Naive thymus-derived CD4-positive, alpha-beta T cell (primary cell): ENCODE results near the gene SNX27. TPM values are rescaled to one million over a fixed set of nuclear protein-coding genes. Genes with fewer than 3 reads are reported as not detected.
A peak's percentile ranks its signal among the peaks of the same experiment; 100 is the strongest.

Experiments used
- ATAC-seq: fragments of 150-1000 bp; cut with Tn5 transposase; 2 replicates; pipeline ENCODE4 v1.10.0; 2021; ENCODE audit warnings: mild to moderate bottlenecking, moderate library complexity
- CTCF ChIA-PET: fragments of 350-600 bp; sonication (Branson Sonifier 250); formaldehyde crosslinking; loops from one replicate; lab custom pipeline; 2021; ENCODE audit warnings: antibody characterized with exemption; lab: Charles Lee
- POLR2A ChIA-PET: fragments of 350-600 bp; sonication (Branson Sonifier 250); formaldehyde crosslinking; loops from one replicate; lab custom pipeline; 2021; ENCODE audit warnings: antibody characterized with exemption, inconsistent platforms; lab: Charles Lee
- DNase-seq, 9 donors: peaks; one replicate each; pipeline versions ENCODE4 v3.0.0 to v3.0.0-alpha.2; 2020 to 2022; ENCODE audit warnings: mixed read lengths in 1 of 9
- H3K27ac ChIP-seq: one replicate; pipeline ENCODE4 v1.7.0; 2013; ENCODE audit warnings: mild to moderate bottlenecking, low read depth, low read length, moderate library complexity
- H3K27me3 ChIP-seq, 2 donors: one replicate each; pipeline ENCODE4 v1.7.0; 2013; ENCODE audit warnings: low read length in 2 of 2, mild to moderate bottlenecking in 2 of 2, moderate library complexity in 2 of 2; ENCODE audit not compliant: control insufficient read depth in 2 of 2, insufficient read depth in 2 of 2
- H3K36me3 ChIP-seq, 3 experiments: 1 replicate in 2 of 3; 2 replicates in 1 of 3; pipeline ENCODE4 v1.7.0; 2013; ENCODE audit warnings: low read length in 3 of 3, mild to moderate bottlenecking in 3 of 3, moderate library complexity in 1 of 3; ENCODE audit not compliant: insufficient read depth in 3 of 3, control insufficient read depth in 2 of 3
- H3K4me1 ChIP-seq, 2 donors: one replicate each; pipeline ENCODE4 v1.7.0; 2013; ENCODE audit warnings: low read length in 2 of 2, mild to moderate bottlenecking in 2 of 2, moderate library complexity in 1 of 2; ENCODE audit not compliant: control insufficient read depth in 2 of 2, insufficient read depth in 2 of 2
- H3K4me3 ChIP-seq: 2 replicates; pipeline ENCODE4 v1.7.0; 2013; ENCODE audit warnings: mild to moderate bottlenecking, low read length
- H3K9me3 ChIP-seq, 3 experiments: 1 replicate in 2 of 3; 2 replicates in 1 of 3; pipeline ENCODE4 v1.7.0; 2013; ENCODE audit warnings: low read length in 3 of 3; ENCODE audit not compliant: control insufficient read depth in 2 of 3
- H3K27ac Mint-ChIP-seq, 9 donors: one replicate each; pipeline ENCODE4 v1.8.0; 2020 to 2022; ENCODE audit warnings: mixed read lengths in 9 of 9, mild to moderate bottlenecking in 8 of 9, moderate library complexity in 5 of 9, inconsistent platforms in 2 of 9
- H3K27me3 Mint-ChIP-seq, 5 donors: one replicate each; pipeline ENCODE4 v1.8.0; 2021 to 2022; ENCODE audit warnings: mixed read lengths in 5 of 5, mild to moderate bottlenecking in 1 of 5
- H3K36me3 Mint-ChIP-seq, 5 donors: one replicate each; pipeline ENCODE4 v1.8.0; 2020 to 2022; ENCODE audit warnings: mixed read lengths in 5 of 5, mild to moderate bottlenecking in 3 of 5, inconsistent platforms in 1 of 5
- H3K4me1 Mint-ChIP-seq, 7 donors: one replicate each; pipeline ENCODE4 v1.8.0; 2020 to 2022; ENCODE audit warnings: mixed read lengths in 7 of 7, mild to moderate bottlenecking in 3 of 7, inconsistent platforms in 1 of 7
- H3K4me3 Mint-ChIP-seq, 10 donors: one replicate each; pipeline ENCODE4 v1.8.0; 2020 to 2022; ENCODE audit warnings: mild to moderate bottlenecking in 10 of 10, mixed read lengths in 10 of 10, moderate library complexity in 6 of 10, inconsistent platforms in 2 of 10
- H3K9me3 Mint-ChIP-seq, 11 donors: one replicate each; pipeline ENCODE4 v1.8.0; 2020 to 2022; ENCODE audit warnings: mixed read lengths in 11 of 11, mild to moderate bottlenecking in 4 of 11, inconsistent platforms in 1 of 11, moderate library complexity in 1 of 11
- intact Hi-C, 2 donors: fragments of 100-400 bp; cut with micrococcal nuclease; formaldehyde crosslinking; loops; one replicate each; pipeline ENCODE4 v1.15.1; 2023
- polyA plus RNA-seq, 2 donors: library from polyadenylated mRNA; unstranded; fragments of 300-500 nt; fragmentation: Illumina TruSeq; gene quantifications; one replicate each; pipeline ENCODE4 v1.2.3, GENCODE V29; 2021
- total RNA-seq, 6 experiments: library from RNA in 5 of 6; stranded (reverse) in 5 of 6; gene quantifications; 1 replicate in 5 of 6; 2 replicates in 1 of 6; pipeline ENCODE4 v1.2.3 and lab custom pipeline; 2021 to 2026

Gene SNX27
- 10 to 100 TPM; 25.5 to 42.1 (median 41.0) TPM for total RNA-seq
- polyA plus RNA-seq, result 10 to 100 TPM; 11.7 to 14.7 TPM
- 61.2 reads per million, percentile 75 among the genes with 10 or more reads in this experiment for total RNA-seq (lab: John Stamatoyannopoulos, UW)

GRCh38 chr1:151611832-151612500 lies at the start of gene SNX27:
Gene SNX27, plus strand, starts transcription at chr1:151612050. Its CDS starts 152 bp downstream, at chr1:151612202.
- peak within 1 kb of the TSS; percentile 98 for H3K27ac ChIP-seq
- peak within 1 kb of the TSS; percentile 89 to 100 (median 97) for H3K4me3 Mint-ChIP-seq

GRCh38 chr1:151562661-151563060 lies 49.2 kb upstream of the SNX27 start:
- Histone ChIP-seq H3K27me3 (no peaks in the 10 kb centered on the region), H3K4me3 (no peak overlapping the region), H3K9me3 (no peaks in the 10 kb centered on the region), H3K36me3 (peaks cover 0 to 3% (median 0%) of the 10 kb centered on the region in 3 experiments), H3K4me1 (no peaks in the 10 kb centered on the region), H3K27ac (no peak overlapping the region)
- Mint-ChIP-seq H3K27ac (no peak overlapping the region), H3K4me3 (no peak overlapping the region), H3K27me3 (peaks cover 0 to 2% (median 0%) of the 10 kb centered on the region in 5 donors), H3K9me3 (no peaks in the 10 kb centered on the region), H3K4me1 (no peaks in the 10 kb centered on the region), H3K36me3 (peaks cover 0 to 15% (median 4%) of the 10 kb centered on the region in 5 donors)
- intact Hi-C loops, result no loop called here
- CTCF ChIA-PET, result no interaction called here
- ATAC-seq, result no peak
- POLR2A ChIA-PET, result no interaction called here
- no peak for DNase-seq

More at GRCh38 chr1:151611832-151612500, at the start of gene SNX27:
- H3K36me3 ChIP-seq, result peaks cover 0 to 12% (median 0%) of the 10 kb centered on the region in 3 experiments
- H3K9me3 ChIP-seq, result no peaks in the 10 kb centered on the region
- Mint-ChIP-seq H3K27ac (peak within 1 kb of the TSS; percentile 88 to 98 (median 92)), H3K9me3 (peaks cover 0 to 2% (median 0%) of the 10 kb centered on the region in 11 donors), H3K27me3 (peaks cover 0 to 11% (median 6%) of the 10 kb centered on the region in 5 donors), H3K4me1 (peaks cover 40 to 50% (median 45%) of the 10 kb centered on the region in 7 donors), H3K36me3 (peaks cover 0 to 11% (median 3%) of the 10 kb centered on the region in 5 donors)
- ATAC-seq (peak; percentile 95), DNase-seq (peak; percentile 76 to 94 (median 87))
- H3K4me3 ChIP-seq, result peak within 1 kb of the TSS; percentile 80
- H3K4me1 ChIP-seq, result peaks cover 11 to 18% of the 10 kb centered on the region in 2 donors
- CTCF ChIA-PET, result interaction anchor here (0.7 kb wide), 2 partner anchors 66 to 101 kb away, joined by 3 to 6 read pairs; partner anchors contain the start of gene CGN
- intact Hi-C loops, result loop anchor here (1.0 to 5.0 kb wide), 20 partner anchors 17 to 445 kb away; partner anchors contain the start of genes C2CD4D (in 2 of the 2), MRPL9 (in 2 of the 2), POGZ (in 2 of the 2) and PSMD4 (in 2 of the 2)
- H3K27me3 ChIP-seq, result no peaks in the 10 kb centered on the region
- POLR2A ChIA-PET, result interaction anchor here (0.6 to 2.5 kb wide), 4 partner anchors 71 to 447 kb away, joined by 3 to 12 read pairs (median 4); partner anchors contain the start of genes LYSMD1 and MRPL9

DNA sequence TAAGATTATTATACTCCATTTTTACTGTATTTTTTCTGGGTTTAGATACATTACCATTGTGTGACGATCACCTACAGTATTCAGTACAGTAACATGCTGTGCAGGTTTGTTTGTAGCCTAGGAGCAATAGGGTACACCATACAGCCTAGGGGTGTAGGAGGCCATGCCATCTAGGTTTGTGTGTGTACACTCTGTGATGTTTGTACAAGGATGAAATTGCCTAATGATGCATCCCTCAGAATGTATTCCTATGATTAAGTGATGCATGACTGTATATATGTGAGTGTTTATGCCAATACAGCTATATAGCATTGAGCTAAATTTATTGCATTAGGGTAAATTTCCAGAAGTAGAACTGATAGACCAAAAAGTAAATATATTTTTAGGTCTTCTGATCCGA lies 48.5 kb upstream of the SNX27 start:
- Mint-ChIP-seq H3K4me3 (no peak overlapping the region), H3K9me3 (no peaks in the 10 kb centered on the region), H3K36me3 (peaks cover 0 to 19% (median 4%) of the 10 kb centered on the region in 5 donors), H3K27ac (no peak overlapping the region), H3K4me1 (peaks cover 0 to 3% (median 0%) of the 10 kb centered on the region in 7 donors), H3K27me3 (peaks cover 0 to 2% (median 0%) of the 10 kb centered on the region in 5 donors)
- Histone ChIP-seq H3K36me3 (peaks cover 0 to 3% (median 0%) of the 10 kb centered on the region in 3 experiments), H3K4me1 (no peaks in the 10 kb centered on the region), H3K27me3 (no peaks in the 10 kb centered on the region), H3K27ac (no peak overlapping the region), H3K9me3 (no peaks in the 10 kb centered on the region), H3K4me3 (no peak overlapping the region)
- CTCF ChIA-PET, result interaction anchor here (0.6 kb wide), 1 partner anchor 15 kb away, joined by 4 read pairs; no protein-coding TSS in a partner anchor
- POLR2A ChIA-PET, result no interaction called here
- no peak for DNase-seq
- intact Hi-C loops, result no loop called here
- no peak for ATAC-seq

DNA sequence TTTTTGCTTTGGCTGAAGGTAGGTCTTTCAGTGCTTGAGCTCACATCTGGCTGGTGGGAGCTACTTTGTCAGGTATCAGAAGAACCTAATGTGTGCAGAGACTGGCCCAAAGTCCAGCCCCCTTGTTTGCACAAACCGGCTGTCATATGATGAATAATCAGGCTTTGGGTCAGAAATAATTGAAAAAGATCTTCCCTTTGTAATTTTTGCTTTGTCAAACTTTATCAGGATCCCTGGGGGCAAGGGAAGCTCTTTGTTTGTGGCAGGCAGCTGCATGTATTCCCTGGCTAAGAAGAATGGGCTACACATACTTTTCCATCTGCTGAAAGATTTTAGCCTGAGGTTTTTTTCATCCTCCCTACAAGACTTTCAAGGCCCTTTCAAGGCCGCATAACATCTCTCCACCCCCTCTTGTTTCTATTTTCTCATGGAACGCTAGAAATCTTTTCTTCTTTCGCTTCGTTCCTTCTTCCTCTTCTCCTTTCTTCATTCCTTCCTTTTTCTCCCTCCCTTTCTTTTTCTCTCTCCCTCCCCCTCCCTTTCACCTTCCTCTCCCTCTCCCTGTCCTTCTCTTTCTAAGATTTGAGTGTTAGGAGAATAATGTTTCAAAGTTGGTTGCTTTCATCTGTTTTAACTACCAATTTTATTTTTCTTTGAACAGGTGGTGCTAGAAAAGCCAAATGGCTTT lies 46.2 kb upstream of the SNX27 start:
- H3K4me1 Mint-ChIP-seq, result peaks cover 0 to 6% (median 0%) of the 10 kb centered on the region in 7 donors
- H3K27ac Mint-ChIP-seq, result no peak overlapping the region

GRCh38 chr1:151568626-151569088 lies 43.2 kb upstream of the SNX27 start:
- H3K4me3 Mint-ChIP-seq, result no peak overlapping the region
- ChIA-PET CTCF (no interaction called here), POLR2A (no interaction called here)
- ATAC-seq, result peak; percentile 76
- Histone ChIP-seq H3K27me3 (no peaks in the 10 kb centered on the region), H3K36me3 (peaks cover 0 to 3% (median 0%) of the 10 kb centered on the region in 3 experiments), H3K27ac (no peak overlapping the region), H3K4me1 (no peaks in the 10 kb centered on the region), H3K4me3 (no peak overlapping the region), H3K9me3 (no peaks in the 10 kb centered on the region)
- H3K9me3 Mint-ChIP-seq, result no peaks in the 10 kb centered on the region
- intact Hi-C loops, result no loop called here
- peak in 3 of 9 donors; percentile 4 to 18 (median 17) for DNase-seq
- H3K4me1 Mint-ChIP-seq, result peaks cover 0 to 6% (median 0%) of the 10 kb centered on the region in 7 donors
- no peaks in the 10 kb centered on the region for H3K27me3 Mint-ChIP-seq
- H3K36me3 Mint-ChIP-seq, result peaks cover 0 to 18% (median 3%) of the 10 kb centered on the region in 5 donors
- H3K27ac Mint-ChIP-seq, result no peak overlapping the region

More for the DNA sequence above, 46.2 kb upstream of the SNX27 start:
- Mint-ChIP-seq H3K27me3 (no peaks in the 10 kb centered on the region), H3K9me3 (no peaks in the 10 kb centered on the region), H3K36me3 (peaks cover 0 to 19% (median 3%) of the 10 kb centered on the region in 5 donors), H3K4me3 (no peak overlapping the region)
- no peaks in the 10 kb centered on the region for H3K9me3 ChIP-seq
- intact Hi-C loops, result no loop called here
- no peak overlapping the region for H3K27ac ChIP-seq
- CTCF ChIA-PET, result no interaction called here
- peaks cover 0 to 3% (median 0%) of the 10 kb centered on the region in 3 experiments for H3K36me3 ChIP-seq
- no peaks in the 10 kb centered on the region for H3K27me3 ChIP-seq
- DNase-seq, result no peak
- H3K4me1 ChIP-seq, result no peaks in the 10 kb centered on the region
- ATAC-seq, result no peak
- H3K4me3 ChIP-seq, result no peak overlapping the region
- POLR2A ChIA-PET, result no interaction called here

DNA sequence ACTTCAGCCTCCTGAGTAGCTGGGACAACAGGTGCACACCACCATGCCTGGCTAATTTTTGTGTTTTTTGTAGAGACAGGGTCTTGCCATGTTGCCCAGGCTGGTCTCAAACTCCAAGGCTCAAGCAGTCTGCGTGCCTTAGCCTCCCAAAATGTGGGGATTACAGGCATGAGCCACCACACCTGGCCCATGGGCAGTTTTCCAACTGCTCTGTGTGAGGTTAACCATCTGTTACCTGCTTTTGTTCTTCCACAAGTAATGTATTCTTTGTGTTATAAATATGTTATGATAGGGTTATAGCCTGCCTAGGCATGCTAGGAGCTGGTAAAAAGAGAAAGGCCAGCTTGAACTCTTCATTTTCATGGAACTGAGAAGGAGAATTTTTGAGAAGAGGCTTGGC lies 41.0 kb upstream of the SNX27 start:
- Histone ChIP-seq H3K36me3 (no peaks in the 10 kb centered on the region), H3K9me3 (no peaks in the 10 kb centered on the region), H3K4me1 (no peaks in the 10 kb centered on the region), H3K27me3 (no peaks in the 10 kb centered on the region), H3K4me3 (no peak overlapping the region), H3K27ac (no peak overlapping the region)
- Mint-ChIP-seq H3K4me3 (no peak overlapping the region), H3K36me3 (peaks cover 0 to 26% (median 6%) of the 10 kb centered on the region in 5 donors), H3K9me3 (no peaks in the 10 kb centered on the region), H3K27ac (no peak overlapping the region), H3K4me1 (peaks cover 0 to 13% (median 0%) of the 10 kb centered on the region in 7 donors), H3K27me3 (no peaks in the 10 kb centered on the region)
- POLR2A ChIA-PET, result no interaction called here
- DNase-seq (no peak), ATAC-seq (no peak)
- CTCF ChIA-PET, result no interaction called here
- intact Hi-C loops, result no loop called here
